GM19372 (cell line): Measurements from ENCODE around the gene RTP3.

Experiments
- ATAC-seq: cut with Tn5 transposase; IDR thresholded peaks from one replicate; pipeline ENCODE4 v1.9.1; 2021; ENCODE audit warnings: mild to moderate bottlenecking, low read depth, moderate library complexity; ENCODE audit not compliant: unreplicated experiment

The RTP3 gene

GRCh38 chr3:46468753-46469600 lies 28.8 kb upstream of the RTP3 start:
- ATAC-seq = no peak

GRCh38 chr3:46469680-46470357 lies 28.0 kb upstream of the RTP3 start:
- no peak for ATAC-seq

- ATAC-seq = no peak
These were observed 26.9 kb upstream of the RTP3 start for GRCh38 chr3:46470831-46471230.

GRCh38 chr3:46471371-46471914 lies 26.3 kb upstream of the RTP3 start:
- no peak for ATAC-seq

- ATAC-seq = no peak
These were observed 25.0 kb upstream of the RTP3 start for GRCh38 chr3:46472736-46473135.

- no peak for ATAC-seq
These were observed 20.6 kb upstream of the RTP3 start for GRCh38 chr3:46477145-46477544.

- ATAC-seq = no peak
These were observed 20.0 kb upstream of the RTP3 start for GRCh38 chr3:46477756-46478155.

- ATAC-seq = no peak
These were observed 19.4 kb upstream of the RTP3 start for GRCh38 chr3:46478341-46478740.

- no peak for ATAC-seq
These were observed 18.8 kb upstream of the RTP3 start for GRCh38 chr3:46479021-46479420.

- no peak for ATAC-seq
These were observed 18.1 kb upstream of the RTP3 start for GRCh38 chr3:46479696-46480095.

- no peak for ATAC-seq
These were observed 17.1 kb upstream of the RTP3 start for GRCh38 chr3:46480491-46481195.

GRCh38 chr3:46481636-46482035 lies 16.1 kb upstream of the RTP3 start:
- no peak for ATAC-seq

GRCh38 chr3:46482632-46483350 lies 15.0 kb upstream of the RTP3 start:
- no peak for ATAC-seq

GRCh38 chr3:46483825-46484224 lies 14.0 kb upstream of the RTP3 start:
- no peak for ATAC-seq

GRCh38 chr3:46484388-46484787 lies 13.4 kb upstream of the RTP3 start:
- no peak for ATAC-seq

GRCh38 chr3:46484911-46485778 lies 12.6 kb upstream of the RTP3 start:
- ATAC-seq = no peak

GRCh38 chr3:46485779-46486175 lies 12.0 kb upstream of the RTP3 start:
- ATAC-seq = no peak

GRCh38 chr3:46488735-46489361 lies 8.9 kb upstream of the RTP3 start:
- ATAC-seq = peak; percentile 89

GRCh38 chr3:46489381-46489780 lies 8.4 kb upstream of the RTP3 start:
- no peak for ATAC-seq
